ENCODE measurements around the gene ZNF396. TPM values are rescaled to one million over a fixed set of nuclear protein-coding genes. Genes with fewer than 3 reads are reported as not detected.

ZNF396 gene
- total RNA-seq, 1 experiment from 2014 or later, result 0.33 TPM

- no peak for DNase-seq (ENCODE audit: low spot score)
Measured at GRCh38 chr18:35335866-35336265, 41.3 kb downstream of the ZNF396 start.

- no peak for DNase-seq (ENCODE audit: low spot score)
Measured at GRCh38 chr18:35334821-35335220, 42.3 kb downstream of the ZNF396 start.

- no peak for DNase-seq (ENCODE audit: low spot score)
Measured at GRCh38 chr18:35334212-35334611, 42.9 kb downstream of the ZNF396 start.

GRCh38 chr18:35331367-35332087, 45.6 kb downstream of the ZNF396 start:
- no peak for DNase-seq (ENCODE audit: low spot score)

- no peak for DNase-seq (ENCODE audit: low spot score)
Measured at GRCh38 chr18:35328868-35329267, 48.3 kb downstream of the ZNF396 start.

GRCh38 chr18:35326695-35327387, 50.3 kb downstream of the ZNF396 start:
- no peak for DNase-seq (ENCODE audit: low spot score)

GRCh38 chr18:35324926-35325655, 52.0 kb downstream of the ZNF396 start:
- DNase-seq (ENCODE audit: low spot score), result no peak

- no peak for DNase-seq (ENCODE audit: low spot score)
Measured at GRCh38 chr18:35322486-35323458, 54.4 kb downstream of the ZNF396 start.

Other genes with a start within 250 kb of the ZNF396 start
- gene ZNF397, start 136.3 kb downstream of the ZNF396 start, total RNA-seq (2014; rRNA removed; shearing (Covaris generic)), result 10.1 and 11.5 TPM in 2 replicates
- 19.5 and 20.2 TPM in 2 replicates for gene ZSCAN30, start 87.1 kb downstream of the ZNF396 start, total RNA-seq (2014; rRNA removed; shearing (Covaris generic))
- gene ZNF24, start 32.9 kb downstream of the ZNF396 start, total RNA-seq (2014; rRNA removed; shearing (Covaris generic)), result 44.0 and 55.7 TPM in 2 replicates
- 3.5 and 9.6 TPM in 2 replicates for gene INO80C, start 120.6 kb upstream of the ZNF396 start, total RNA-seq (2014; rRNA removed; shearing (Covaris generic))
- 144 TPM in 2 replicates for gene GALNT1, start 204.4 kb upstream of the ZNF396 start, total RNA-seq (2014; rRNA removed; shearing (Covaris generic))

All from A172 (cell line).